Transverse colon (tissue), 4 donors: ENCODE results near the gene HECW1.

Experiments used
- CTCF ChIP-seq, 5 experiments: fragments of 200-600 bp in 3 of 5; fragments of 450-650 bp in 2 of 5; sonication (generic) in 3 of 5; IDR thresholded peaks; 1 replicate in 2 of 5; 2 replicates in 3 of 5; pipeline ENCODE4 v1.5.1; 2016 to 2017; ENCODE audit warnings: antibody characterized with exemption in 5 of 5, inconsistent platforms in 3 of 5, mild to moderate bottlenecking in 2 of 5, moderate library complexity in 1 of 5
- POLR2AphosphoS5 ChIP-seq, 3 donors: sonication (generic); formaldehyde crosslinking; IDR thresholded peaks; one replicate each; pipeline ENCODE4 v1.6.1; 2016; ENCODE audit warnings: antibody characterized with exemption in 3 of 3

- TF ChIP-seq POLR2AphosphoS5 (IDR thresholded peaks at IDR 0.05) (no peak), CTCF (IDR thresholded peaks at IDR 0.05) (no peak)
These were observed 404.3 kb downstream of the HECW1 start for GRCh38 chr7:43516581-43517342.
